Stimulated activated CD4-positive, alpha-beta T cell treated with anti-CD3 and anti-CD28 coated beads, TNF-alpha, amount 100 ng/mL, for 4 hours (primary cell): ENCODE measurements around the gene UGP2.
"Not testable (repeated sequence)": the region's sequence is repeated elsewhere in the genome, so short reads cannot be mapped to it uniquely, and the experiment has no call there.

Experiments
- DNase-seq, 3 experiments: peaks; one replicate each; pipeline ENCODE4 v3.0.0-alpha.2; 2020; ENCODE audit warnings: low read depth in 3 of 3

Gene UGP2

GRCh38 chr2:63893163-63893562 lies 51.5 kb downstream of the UGP2 start:
- DNase-seq: no peak

GRCh38 chr2:63894167-63894566 lies 52.5 kb downstream of the UGP2 start:
- no peak for DNase-seq

- DNase-seq: no peak
Measured at GRCh38 chr2:63898839-63899238, 57.1 kb downstream of the UGP2 start.

GRCh38 chr2:63899639-63900038 lies 57.9 kb downstream of the UGP2 start:
- DNase-seq: no peak

- DNase-seq: no peak
Measured at GRCh38 chr2:63902149-63902548, 60.5 kb downstream of the UGP2 start.

- DNase-seq: no peak
Measured at GRCh38 chr2:63903003-63903402, 61.3 kb downstream of the UGP2 start.

GRCh38 chr2:63914311-63914710 lies 72.6 kb downstream of the UGP2 start:
- no peak for DNase-seq

- DNase-seq: no peak
Measured at GRCh38 chr2:63926815-63927214, 85.1 kb downstream of the UGP2 start.

GRCh38 chr2:63932104-63932503 lies 90.4 kb downstream of the UGP2 start:
- DNase-seq: not testable (repeated sequence)
